Measurements from ENCODE around the gene HES3. TPM values are rescaled to one million over a fixed set of nuclear protein-coding genes. Genes with fewer than 3 reads are reported as not detected.

HES3 gene
- total RNA-seq, 1 donor from 2014 or later = not detected

- peak; percentile 68 for ATAC-seq
- DNase-seq (ENCODE audit: low spot score) = peak; percentile 71
These were observed 17.1 kb downstream of the HES3 start, which contains the start of gene GPR153 for GRCh38 chr1:6260961-6261614. Gene GPR153, minus strand, starts transcription at chr1:6261098. Its CDS starts 6,193 bp downstream, at chr1:6254905.

DNA sequence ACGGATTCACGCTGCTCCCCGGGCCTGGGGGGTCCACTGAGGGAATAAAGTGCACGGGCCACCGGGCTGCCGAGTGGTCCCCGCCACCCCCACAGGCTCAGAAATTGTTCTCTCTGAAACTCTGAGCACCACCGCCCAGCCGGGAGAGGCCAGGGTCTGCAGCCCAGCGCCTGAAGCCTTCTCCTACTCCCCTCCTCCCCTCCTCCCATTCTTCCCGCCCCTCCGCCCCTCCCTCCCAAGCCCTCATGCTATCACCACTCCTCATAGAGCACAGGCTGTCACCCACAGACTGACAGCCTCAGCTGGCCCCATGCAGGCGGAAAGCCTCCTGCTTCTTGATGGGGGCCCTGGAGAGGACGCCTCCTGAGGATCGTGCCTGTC is 17.6 kb downstream of the HES3 start:
- no peak for ATAC-seq
- DNase-seq (ENCODE audit: low spot score) = no peak

GRCh38 chr1:6262555-6263420 is 18.8 kb downstream of the HES3 start:
- no peak for DNase-seq (ENCODE audit: low spot score)
- no peak for ATAC-seq

GRCh38 chr1:6263716-6264115 is 19.7 kb downstream of the HES3 start:
- no peak for DNase-seq (ENCODE audit: low spot score)
- ATAC-seq = no peak

- DNase-seq (ENCODE audit: low spot score) (no peak), ATAC-seq (no peak)
These were observed 21.2 kb downstream of the HES3 start for GRCh38 chr1:6265151-6265550.

GRCh38 chr1:6266641-6267040 is 22.7 kb downstream of the HES3 start:
- no peak for ATAC-seq
- no peak for DNase-seq (ENCODE audit: low spot score)

DNA sequence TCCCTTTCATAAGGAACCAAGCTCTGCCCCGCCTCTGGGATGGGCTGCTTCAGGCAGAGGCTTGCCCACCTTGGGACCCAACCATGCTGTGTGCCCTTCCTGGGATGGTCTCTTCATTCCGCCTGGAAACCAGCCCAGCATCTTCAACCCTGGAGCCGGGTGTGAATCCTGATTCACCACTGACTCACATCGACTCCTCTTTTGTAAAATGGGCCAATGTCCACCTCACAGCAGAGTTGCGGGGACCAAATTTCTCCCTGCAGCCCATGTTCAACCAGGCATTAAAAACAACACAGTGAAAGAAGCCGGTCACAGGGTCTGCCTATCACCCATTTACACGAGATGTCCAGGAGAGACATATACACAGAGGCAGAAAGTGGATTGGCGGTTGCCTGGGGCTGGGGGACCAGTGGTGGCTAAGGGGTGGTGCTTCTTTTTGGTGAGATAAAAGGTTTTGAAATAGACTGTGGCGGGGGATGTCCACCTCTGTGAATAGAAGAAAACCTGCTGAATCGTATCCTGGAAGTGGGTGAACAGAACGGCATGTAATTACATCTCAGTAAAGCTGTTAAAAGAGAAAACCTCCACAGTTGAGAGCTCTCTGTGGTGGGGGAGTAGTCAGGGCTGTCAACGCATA is 23.8 kb downstream of the HES3 start:
- no peak for ATAC-seq
- DNase-seq (ENCODE audit: low spot score) = no peak

- DNase-seq (ENCODE audit: low spot score) (no peak), ATAC-seq (no peak)
These were observed 24.4 kb downstream of the HES3 start for GRCh38 chr1:6268415-6268814.

GRCh38 chr1:6269296-6269695 is 25.3 kb downstream of the HES3 start:
- DNase-seq (ENCODE audit: low spot score) = no peak
- ATAC-seq = no peak

GRCh38 chr1:6269720-6270400 is 25.9 kb downstream of the HES3 start:
- no peak for DNase-seq (ENCODE audit: low spot score)
- no peak for ATAC-seq

DNA sequence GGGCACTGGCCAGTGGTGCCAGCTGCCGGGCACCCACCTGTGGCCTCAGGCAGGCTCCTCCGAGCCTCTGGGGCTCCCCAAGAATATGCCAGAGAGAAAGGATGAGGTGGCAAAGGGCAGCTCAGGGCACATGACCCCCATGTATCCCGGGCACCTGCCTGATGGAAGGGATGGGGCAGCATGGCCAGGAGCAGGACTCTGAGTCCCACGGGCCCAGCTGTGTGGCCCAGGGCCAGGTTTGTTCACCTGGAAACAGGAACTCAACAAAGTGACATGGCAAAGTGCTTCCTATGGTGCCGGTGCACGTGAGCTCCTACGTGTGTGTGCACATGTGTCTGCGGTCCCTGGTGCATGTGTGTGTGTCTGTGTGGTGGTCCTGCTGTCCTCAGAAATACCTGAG is 26.4 kb downstream of the HES3 start:
- ATAC-seq (no peak), DNase-seq (ENCODE audit: low spot score) (no peak)

DNA sequence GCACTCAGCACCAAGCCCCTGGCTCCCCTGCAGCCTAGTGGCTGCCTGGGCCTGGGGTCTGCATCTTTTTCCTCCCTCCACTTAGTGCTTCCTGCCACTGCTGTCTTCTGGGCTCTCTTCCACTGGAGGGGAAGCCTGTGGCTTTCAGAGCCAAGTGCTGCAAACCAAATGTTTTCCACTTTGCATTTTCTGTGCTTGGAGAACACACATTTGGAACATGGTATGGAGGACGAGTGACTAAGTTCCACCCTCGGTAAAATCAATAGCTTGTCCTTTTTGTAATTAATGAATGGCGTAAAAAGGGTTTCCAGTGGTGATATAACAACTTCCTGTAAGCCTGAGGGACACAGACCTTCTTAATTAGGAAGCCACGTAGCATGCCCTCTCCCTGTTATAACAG is 27.0 kb downstream of the HES3 start:
- ATAC-seq = no peak

DNA sequence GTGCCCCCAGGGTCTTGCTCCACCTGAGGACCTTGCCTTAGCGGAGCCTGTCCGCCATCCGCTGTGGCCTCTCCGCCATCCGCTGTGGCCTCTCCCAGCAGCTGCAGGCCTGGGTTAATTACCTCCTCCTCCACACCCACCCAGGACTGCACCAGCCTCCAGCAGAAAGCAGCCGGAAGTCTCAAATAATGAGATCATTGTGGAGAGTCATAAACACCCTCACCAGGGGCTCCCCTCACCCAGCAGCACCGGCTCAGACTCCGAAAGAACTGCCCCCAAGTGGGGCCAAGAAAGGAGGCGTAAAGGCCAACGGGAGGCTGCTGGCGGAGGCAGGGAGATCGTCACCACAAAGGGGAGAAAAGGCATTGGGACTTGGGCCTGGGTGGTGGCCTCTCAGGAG is 27.6 kb downstream of the HES3 start:
- ATAC-seq = no peak
- DNase-seq (ENCODE audit: low spot score) = no peak

More for the DNA sequence above, 27.0 kb downstream of the HES3 start:
- DNase-seq (ENCODE audit: low spot score) = no peak

DNA sequence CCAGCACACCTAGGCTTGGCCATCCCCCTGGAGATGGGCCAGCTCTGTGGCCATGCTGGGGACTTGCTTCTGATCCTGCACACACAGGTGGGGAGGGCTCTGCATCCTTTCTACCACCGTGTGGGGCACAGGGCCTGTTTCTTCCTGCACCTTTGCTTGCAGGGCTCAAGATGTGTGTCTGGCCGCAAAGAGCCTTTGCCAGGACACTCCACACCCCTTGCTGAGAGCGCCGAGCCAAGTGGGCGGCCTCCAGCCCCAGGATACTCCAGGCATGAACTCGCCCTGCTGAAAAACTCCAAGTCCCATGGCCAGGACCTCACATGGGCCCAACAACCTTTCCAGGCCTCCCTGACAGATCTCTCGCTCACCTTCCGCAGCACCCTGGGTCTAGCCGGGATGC is 28.5 kb downstream of the HES3 start:
- ATAC-seq (no peak), DNase-seq (ENCODE audit: low spot score) (no peak)

DNA sequence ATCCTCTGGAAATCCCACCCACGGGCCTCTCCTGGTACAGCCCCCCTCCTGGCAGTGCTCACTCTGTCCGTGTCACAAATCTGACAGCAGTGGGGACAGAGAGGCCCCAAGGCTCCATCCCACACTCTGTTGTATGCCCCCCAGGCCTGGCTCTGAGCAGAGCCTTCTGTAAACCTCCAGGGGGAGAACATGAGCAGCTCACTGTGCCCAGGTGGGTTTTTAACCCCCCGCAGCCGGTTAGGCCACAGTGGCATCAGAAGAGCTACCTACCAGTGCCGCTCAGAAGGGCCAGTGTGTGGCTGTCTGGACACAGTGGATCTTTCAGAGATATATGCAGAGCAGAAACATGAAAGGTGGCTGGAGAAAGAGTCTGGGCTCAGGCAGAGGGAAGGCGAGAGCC is 28.9 kb downstream of the HES3 start:
- ATAC-seq = no peak

DNA sequence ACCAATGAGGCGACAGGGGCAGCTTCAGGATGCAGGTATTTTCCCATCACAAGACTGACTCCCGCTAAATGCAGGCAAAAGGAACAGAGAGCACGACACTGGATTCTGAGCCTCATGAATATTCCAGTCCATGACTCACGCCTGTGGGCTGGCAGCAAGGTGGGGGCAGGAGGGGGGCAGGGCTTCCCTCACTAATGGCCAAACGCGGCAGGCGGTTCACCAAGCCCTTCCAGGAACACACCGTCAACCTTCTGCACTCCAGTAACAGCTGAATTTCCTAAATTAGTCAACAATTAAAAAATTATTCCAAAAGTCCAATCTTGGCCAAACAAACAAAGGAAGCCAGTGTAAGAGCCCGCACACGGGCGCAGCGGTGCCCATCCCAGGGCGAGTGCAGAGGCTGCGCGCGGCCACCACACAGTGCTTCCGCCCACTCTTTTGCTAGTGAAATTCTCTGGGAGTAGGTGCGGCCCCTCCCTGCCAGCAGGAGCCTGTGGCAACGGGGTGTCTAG is 29.5 kb downstream of the HES3 start:
- no peak for DNase-seq (ENCODE audit: low spot score)

More for the DNA sequence above, 28.9 kb downstream of the HES3 start:
- DNase-seq (ENCODE audit: low spot score) = no peak

DNA sequence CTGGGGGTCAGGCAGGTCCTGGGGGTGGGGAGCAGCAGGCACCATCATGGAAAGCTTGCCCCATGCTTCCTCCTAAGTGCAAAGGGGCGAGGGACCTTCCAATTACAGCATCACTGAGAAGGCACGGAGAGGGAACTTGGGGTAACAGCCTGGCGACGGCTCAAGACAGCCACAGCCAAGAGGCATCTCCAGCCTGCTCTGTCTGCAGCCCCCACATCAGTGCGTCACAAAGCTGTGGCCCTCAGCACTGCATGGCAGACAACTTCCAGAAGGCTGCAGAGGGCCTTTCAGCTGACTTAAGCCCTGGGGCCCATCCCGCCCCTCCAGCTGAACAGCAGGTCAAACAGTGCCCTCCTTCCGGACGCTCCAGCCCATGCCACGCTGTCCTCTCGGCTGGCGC is 30.1 kb downstream of the HES3 start:
- no peak for DNase-seq (ENCODE audit: low spot score)
- ATAC-seq = no peak

More for the DNA sequence above, 29.5 kb downstream of the HES3 start:
- ATAC-seq = no peak

GRCh38 chr1:6274622-6275139 is 30.7 kb downstream of the HES3 start:
- no peak for ATAC-seq
- no peak for DNase-seq (ENCODE audit: low spot score)

DNA sequence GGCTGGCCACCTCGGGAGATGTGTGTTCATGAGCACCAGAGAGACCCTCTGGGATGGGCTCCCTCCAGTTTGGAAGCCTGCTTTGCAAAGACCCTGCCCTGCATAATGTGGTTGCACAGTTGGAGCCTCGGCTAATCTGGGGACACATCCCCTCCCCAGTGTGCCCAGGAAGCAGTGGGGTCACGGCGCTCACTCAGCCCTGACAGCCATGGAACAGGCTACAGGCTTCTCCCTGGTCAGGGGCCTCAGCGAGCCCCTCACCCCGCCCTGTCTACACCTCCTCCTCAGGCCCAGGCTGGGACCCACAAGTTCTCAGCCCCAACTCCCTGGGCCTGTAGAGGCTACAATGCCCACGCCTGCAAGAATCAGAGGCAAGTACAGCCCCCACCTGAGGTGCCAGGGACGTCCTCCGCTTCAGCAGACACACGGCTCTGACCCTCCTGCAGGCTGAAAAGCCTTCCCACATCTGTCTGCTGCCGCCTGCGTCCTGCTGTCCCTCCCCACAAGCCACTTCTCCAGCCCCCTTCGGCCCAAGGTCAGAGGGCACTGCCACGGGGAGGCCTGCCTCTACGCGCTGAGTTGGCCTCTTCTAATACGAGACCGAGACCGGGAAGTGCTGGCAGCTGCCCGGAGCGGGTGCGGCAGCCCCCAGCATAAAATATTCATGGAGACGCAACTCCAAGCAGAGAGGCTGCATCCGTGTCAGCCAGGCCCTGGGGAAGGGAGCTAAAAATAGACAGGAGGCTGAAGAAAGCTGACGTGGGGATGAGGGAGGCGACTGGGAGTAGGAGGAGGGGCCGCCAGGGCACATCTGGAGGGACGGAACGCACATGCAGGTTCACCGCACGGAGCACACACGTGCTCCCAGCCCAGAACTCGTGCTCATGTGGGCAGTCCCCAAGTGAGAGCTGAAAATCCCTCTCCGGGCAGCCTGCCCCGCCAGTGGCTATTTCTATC is 32.1 kb downstream of the HES3 start:
- ATAC-seq = no peak

More for the DNA sequence above, 32.1 kb downstream of the HES3 start:
- no peak for DNase-seq (ENCODE audit: low spot score)

Measured in left lobe of liver (tissue), 2 donors.